IMR-90 (cell line): ENCODE measurements around the gene LRRC75A. TPM values are rescaled to one million over a fixed set of nuclear protein-coding genes. Genes with fewer than 3 reads are reported as not detected.

ENCODE experiments used
- ATAC-seq: fragments of 200-7000 bp; cut with Tn5 transposase; 2 replicates; pipeline ENCODE4 v1.9.1; 2020; ENCODE audit warnings: low read depth, mild to moderate bottlenecking, moderate library complexity
- BruUV-seq: library from RNA; stranded (reverse); fragments of 400-500 nt; replicated peaks from 2 replicates; lab custom pipeline; 2021; lab: Mats Ljungman, UMichigan
- CTCF ChIA-PET: fragments of 300-600 bp; formaldehyde crosslinking; extraction: SDS; loops from one replicate; lab custom pipeline; 2021; ENCODE audit warnings: antibody characterized with exemption; lab: Yijun Ruan, JAX
- POLR2A ChIA-PET: fragments of 300-600 bp; sonication (Branson Sonifier 250); formaldehyde crosslinking; loops from one replicate; lab custom pipeline; 2022; ENCODE audit warnings: antibody characterized with exemption; ENCODE audit not compliant: unreplicated experiment; lab: Charles Lee
- DNase-seq: peaks from one replicate; pipeline ENCODE4 v3.0.0; 2013
- H2AFZ ChIP-seq: replicated peaks from 2 replicates; pipeline ENCODE3; 2013; ENCODE audit warnings: low read length, mild to moderate bottlenecking; ENCODE audit not compliant: poor library complexity
- H2AK5ac ChIP-seq: 2 replicates; pipeline ENCODE4 v1.6.1; 2013; ENCODE audit warnings: low read depth, low read length, inconsistent platforms
- H2AK9ac ChIP-seq: replicated peaks from 2 replicates; pipeline ENCODE3; 2013; ENCODE audit warnings: mild to moderate bottlenecking, low read depth, low read length, moderate library complexity; ENCODE audit not compliant: poor library complexity
- H2BK120ac ChIP-seq: 2 replicates; pipeline ENCODE4 v1.6.1; 2013; ENCODE audit warnings: low read depth, low read length, inconsistent platforms
- H2BK15ac ChIP-seq: 3 replicates; pipeline ENCODE4 v1.6.1; 2013; ENCODE audit warnings: low read depth, low read length, inconsistent platforms
- H2BK20ac ChIP-seq: 2 replicates; pipeline ENCODE4 v1.6.1; 2013; ENCODE audit warnings: low read depth, mild to moderate bottlenecking, inconsistent platforms, low read length, moderate library complexity
- H2BK5ac ChIP-seq: 2 replicates; pipeline ENCODE4 v1.6.1; 2013; ENCODE audit warnings: mild to moderate bottlenecking, low read depth, low read length, inconsistent platforms; ENCODE audit not compliant: poor library complexity, severe bottlenecking
- H3K14ac ChIP-seq: replicated peaks from 2 replicates; pipeline ENCODE4 v1.6.1; 2013; ENCODE audit warnings: low read depth, low read length, inconsistent platforms
- H3K18ac ChIP-seq: 2 replicates; pipeline ENCODE4 v1.6.1; 2013; ENCODE audit warnings: low read depth, low read length, control low read depth
- H3K23ac ChIP-seq: 2 replicates; pipeline ENCODE4 v1.6.1; 2013; ENCODE audit warnings: low read depth, low read length, inconsistent platforms
- H3K27ac ChIP-seq: 2 replicates; pipeline ENCODE4 v1.5.1; 2013; ENCODE audit warnings: mild to moderate bottlenecking, control low read depth, low read length; ENCODE audit not compliant: insufficient read depth
- H3K27me3 ChIP-seq: 2 replicates; pipeline ENCODE4 v1.6.1; 2013; ENCODE audit warnings: low read length; ENCODE audit not compliant: control insufficient read depth, insufficient read depth
- H3K36me3 ChIP-seq: 2 replicates; pipeline ENCODE4 v1.6.1; 2013; ENCODE audit warnings: low read length, mixed read lengths; ENCODE audit not compliant: control insufficient read depth, insufficient read depth
- H3K4ac ChIP-seq: 2 replicates; pipeline ENCODE4 v1.6.1; 2013; ENCODE audit warnings: low read depth, low read length, inconsistent platforms
- H3K4me1 ChIP-seq: 2 replicates; pipeline ENCODE4 v1.6.1; 2013; ENCODE audit warnings: low read length, mixed read lengths; ENCODE audit not compliant: control insufficient read depth, insufficient read depth
- H3K4me2 ChIP-seq: 2 replicates; pipeline ENCODE4 v1.6.1; 2013; ENCODE audit warnings: low read depth, mild to moderate bottlenecking, control low read depth, low read length, moderate library complexity
- H3K4me3 ChIP-seq: 2 replicates; pipeline ENCODE4 v1.5.1; 2013; ENCODE audit warnings: low read depth, mild to moderate bottlenecking, control low read depth, low read length, moderate library complexity; ENCODE audit not compliant: insufficient read depth
- H3K56ac ChIP-seq: 2 replicates; pipeline ENCODE4 v1.6.1; 2013; ENCODE audit warnings: low read length, inconsistent platforms; ENCODE audit not compliant: insufficient read depth; ENCODE audit errors: extremely low read depth
- H3K79me1 ChIP-seq, 2 experiments: 2 replicates each; pipeline ENCODE4 v1.6.1; 2013; ENCODE audit warnings: low read length in 2 of 2, inconsistent platforms in 1 of 2, low read depth in 1 of 2
- H3K9ac ChIP-seq: 2 replicates; pipeline ENCODE4 v1.6.1; 2013; ENCODE audit warnings: low read depth, low read length, control low read depth
- H3K9me1 ChIP-seq: 2 replicates; pipeline ENCODE4 v1.6.1; 2013; ENCODE audit warnings: low read length, inconsistent platforms; ENCODE audit not compliant: insufficient read depth
- H3K9me3 ChIP-seq: 2 replicates; pipeline ENCODE4 v1.6.1; 2013; ENCODE audit warnings: low read length; ENCODE audit not compliant: control insufficient read depth, insufficient read depth
- H4K20me1 ChIP-seq: 2 replicates; pipeline ENCODE4 v1.6.1; 2013; ENCODE audit warnings: low read length, inconsistent platforms; ENCODE audit not compliant: insufficient read depth
- H4K5ac ChIP-seq: 2 replicates; pipeline ENCODE4 v1.6.1; 2013; ENCODE audit warnings: mild to moderate bottlenecking, low read depth, low read length, control low read depth
- H4K8ac ChIP-seq, 2 experiments: 2 replicates each; pipeline ENCODE4 v1.6.1; 2013; ENCODE audit warnings: low read depth in 2 of 2, low read length in 2 of 2, control low read depth in 1 of 2, inconsistent platforms in 1 of 2
- H4K91ac ChIP-seq: 2 replicates; pipeline ENCODE4 v1.6.1; 2013; ENCODE audit warnings: low read depth, low read length, inconsistent platforms; ENCODE audit not compliant: insufficient read depth
- BHLHE40 ChIP-seq: fragments of 150-350 bp; IDR thresholded peaks from 2 replicates; pipeline ENCODE4 v1.6.1; 2016; ENCODE audit warnings: mild to moderate bottlenecking, low read depth, low read length
- CEBPB ChIP-seq: IDR thresholded peaks from 2 replicates; pipeline ENCODE4 v1.6.1; 2012; ENCODE audit warnings: low read depth, low read length, improper control_type of control experiment
- CHD1 ChIP-seq: IDR thresholded peaks from 2 replicates; pipeline ENCODE4 v1.6.1; 2012; ENCODE audit warnings: low read depth, low read length, improper control_type of control experiment
- CTCF ChIP-seq: conservative IDR thresholded peaks from 2 replicates; pipeline ENCODE4 v1.5.1; 2012; ENCODE audit warnings: mild to moderate bottlenecking, low read depth, low read length, improper control_type of control experiment
- ELK1 ChIP-seq: fragments of 150-350 bp; IDR thresholded peaks from 2 replicates; pipeline ENCODE4 v1.6.1; 2016; ENCODE audit warnings: low read depth, mild to moderate bottlenecking, low read length, moderate library complexity, borderline replicate concordance
- FOS ChIP-seq: fragments of 150-350 bp; IDR thresholded peaks from 2 replicates; pipeline ENCODE4 v1.6.1; 2016; ENCODE audit warnings: low read depth, low read length
- MAFK ChIP-seq: IDR thresholded peaks from 2 replicates; pipeline ENCODE4 v1.6.1; 2012; ENCODE audit warnings: low read depth, low read length, improper control_type of control experiment
- MAZ ChIP-seq: IDR thresholded peaks from 2 replicates; pipeline ENCODE4 v1.6.1; 2012; ENCODE audit warnings: low read depth, mild to moderate bottlenecking, low read length, improper control_type of control experiment, moderate library complexity, borderline replicate concordance
- MXI1 ChIP-seq: IDR thresholded peaks from 2 replicates; pipeline ENCODE4 v1.6.1; 2012; ENCODE audit warnings: low read depth, mild to moderate bottlenecking, low read length, moderate library complexity, borderline replicate concordance
- NFE2L2 ChIP-seq: fragments of 150-350 bp; IDR thresholded peaks from 2 replicates; pipeline ENCODE4 v1.6.1; 2016; ENCODE audit warnings: low read depth, mild to moderate bottlenecking, low read length
- POLR2A ChIP-seq: IDR thresholded peaks from 2 replicates; pipeline ENCODE4 v1.6.1; 2012; ENCODE audit warnings: mild to moderate bottlenecking, low read depth, low read length
- RAD21 ChIP-seq: IDR thresholded peaks from 2 replicates; pipeline ENCODE4 v1.6.1; 2012; ENCODE audit warnings: low read length, improper control_type of control experiment
- RCOR1 ChIP-seq: IDR thresholded peaks from 2 replicates; pipeline ENCODE4 v1.6.1; 2012; ENCODE audit warnings: mild to moderate bottlenecking, low read length, improper control_type of control experiment; ENCODE audit not compliant: insufficient replicate concordance
- RFX5 ChIP-seq: IDR thresholded peaks from 2 replicates; pipeline ENCODE4 v1.8.0; 2012; ENCODE audit warnings: low read depth, mild to moderate bottlenecking, low read length, moderate library complexity
- SMC3 ChIP-seq: fragments of 150-350 bp; IDR thresholded peaks from 2 replicates; pipeline ENCODE4 v1.6.1; 2016; ENCODE audit warnings: low read depth, mild to moderate bottlenecking, antibody characterized with exemption, low read length, moderate library complexity
- USF2 ChIP-seq: fragments of 150-350 bp; IDR thresholded peaks from 2 replicates; pipeline ENCODE4 v1.6.1; 2017; ENCODE audit warnings: mild to moderate bottlenecking, antibody characterized with exemption, low read length, low read depth
- WGBS, 2 experiments: methylation state at CpG; one replicate each; pipeline versions ENCODE4 v1.1.5 to v1.1.7; 2013; ENCODE audit warnings: missing lambda C conversion rate in 2 of 2; ENCODE audit not compliant: insufficient read length in 1 of 2; ENCODE audit errors: extremely low coverage in 2 of 2; 5-methylcytosine and 5-hydroxymethylcytosine counted together
- dilution Hi-C: fragments of 300-500 bp; cut with HindIII; formaldehyde crosslinking; loops from one replicate; pipeline ENCODE4 v1.14.3; 2018; ENCODE audit warnings: low sequenced_read_pairs; ENCODE audit not compliant: unreplicated experiment
- in situ Hi-C: fragments of 300-500 bp; cut with MboI; formaldehyde crosslinking; loops from 3 replicates; pipeline ENCODE4 v1.14.3; 2019; ENCODE audit warnings: low sequenced_read_pairs, inconsistent platforms, mixed read lengths
- intact Hi-C: fragments of 100-400 bp; cut with micrococcal nuclease; formaldehyde crosslinking; loops from 2 replicates; pipeline ENCODE4 v1.10.0; 2022
- polyA plus RNA-seq, 3 experiments: library from polyadenylated mRNA; depleted of rRNA; stranded (reverse); fragments of >200 nt; gene quantifications; 2 replicates each; pipeline ENCODE4 v1.2.3, GENCODE V29; 2012; ENCODE audit warnings: low replicate concordance in 1 of 3
- total RNA-seq: library from RNA; depleted of rRNA; stranded (reverse); fragments of >200 nt; gene quantifications from 2 replicates; pipeline ENCODE4 v1.2.3, GENCODE V29; 2012

Gene LRRC75A
- total and polyA plus RNA-seq, 2 of the 4 experiments (the other 2 are of a cell fraction), result 0.72 to 1.0 TPM

GRCh38 chr17:16444258-16444886 is 47.6 kb downstream of the LRRC75A start:
- TF ChIP-seq FOS, result no peak
- TF ChIP-seq CEBPB, result no peak
- TF ChIP-seq BHLHE40, result no peak
- no peak for TF ChIP-seq CTCF
- no peak for TF ChIP-seq POLR2A
- TF ChIP-seq SMC3, result no peak
- no peak for TF ChIP-seq NFE2L2
- TF ChIP-seq RCOR1, result no peak
- no peak for TF ChIP-seq MAZ
- TF ChIP-seq USF2, result no peak
- TF ChIP-seq RFX5, result no peak
- no peak for TF ChIP-seq ELK1
- no peak for TF ChIP-seq MXI1
- no peak for TF ChIP-seq CHD1
- TF ChIP-seq RAD21, result no peak
- no peak for TF ChIP-seq MAFK
- Histone ChIP-seq H3K56ac (no peak overlapping the region), H3K18ac (no peak overlapping the region), H3K27me3 (no peaks in the 10 kb centered on the region), H2BK5ac (no peak overlapping the region), H3K9me1 (peaks cover 28% of the 10 kb centered on the region), H3K4me3 (no peak overlapping the region), H2AFZ (no peak overlapping the region), H2BK15ac (no peak overlapping the region), H4K91ac (no peak overlapping the region), H3K9me3 (no peaks in the 10 kb centered on the region), H3K79me1 (peaks cover 24 to 91% of the 10 kb centered on the region in 2 experiments), H3K27ac (no peak overlapping the region), H4K5ac (no peak overlapping the region), H3K23ac (no peak overlapping the region), H2BK120ac (no peak overlapping the region), H2AK9ac (no peak overlapping the region), H2AK5ac (no peak overlapping the region), H3K14ac (no peak overlapping the region), H3K4ac (no peak overlapping the region), H3K4me2 (no peak overlapping the region), H2BK20ac (no peak overlapping the region), H4K8ac (no peak overlapping the region), H3K9ac (no peak overlapping the region), H3K4me1 (peaks cover 14% of the 10 kb centered on the region), H4K20me1 (peaks cover 97% of the 10 kb centered on the region), H3K36me3 (peaks cover 72% of the 10 kb centered on the region)
- no TSS peak for BruUV-seq
- WGBS, 2 experiments, result 73% methylated on average over 2 of the region's 6 CpGs; no CpG with 5 or more reads in 1 of the 2 experiments
- ChIA-PET POLR2A (interaction anchor here (0.6 kb wide), 2 partner anchors 85 to 168 kb away, joined by 3 to 4 read pairs; no protein-coding TSS in a partner anchor), CTCF (interaction anchor here (0.5 to 0.6 kb wide), 2 partner anchors 65 to 76 kb away, joined by 3 read pairs; no protein-coding TSS in a partner anchor)
- dilution Hi-C loops (no loop called here), in situ Hi-C loops (no loop called here), intact Hi-C loops (no loop called here)
- ATAC-seq, result no peak; the same call in 1 of the 2 replicates
- no peak for DNase-seq
